Measurements from ENCODE around the gene DDAH1. TPM values are rescaled to one million over a fixed set of nuclear protein-coding genes. Genes with fewer than 3 reads are reported as not detected.

Gene DDAH1
- total RNA-seq, 1 experiment from 2014 or later, result 36.3 TPM

- Histone ChIP-seq H2AFZ (ENCODE audit: low read length) (no peak overlapping the region), H3K14ac (ENCODE audit: insufficient read depth, low read length) (no peak overlapping the region), H3K79me1 (ENCODE audit: insufficient read depth, low read depth, low read length, poor library complexity, severe bottlenecking) (no peaks in the 10 kb centered on the region), H3K27me3 (ENCODE audit: insufficient read depth, low read length) (no peaks in the 10 kb centered on the region), H3K4me2 (ENCODE audit: insufficient read depth, insufficient read length, low read length) (no peak overlapping the region), H3K9me3 (ENCODE audit: control insufficient read depth, low read depth, low read length) (no peaks in the 10 kb centered on the region), H3K79me2 (ENCODE audit: insufficient read depth, low read length) (no peaks in the 10 kb centered on the region), H2BK12ac (ENCODE audit: insufficient read length, low read depth, low read length) (no peak overlapping the region), H4K8ac (replicated peaks; ENCODE audit: insufficient read length, low read depth, low read length) (no peak overlapping the region), H3T11ph (ENCODE audit: low read length) (no peak overlapping the region), H2BK120ac (ENCODE audit: low read depth, low read length, poor library complexity, severe bottlenecking) (no peak overlapping the region), H3K4me1 (ENCODE audit: insufficient read depth, low read length) (no peaks in the 10 kb centered on the region), H3K18ac (ENCODE audit: insufficient read length, low read depth, low read length) (no peak overlapping the region), H3K27ac (ENCODE audit: insufficient read length, low read depth, low read length) (no peak overlapping the region), H2BK5ac (ENCODE audit: insufficient read length, low read length) (no peak overlapping the region), H2AK5ac (ENCODE audit: insufficient read length, low read length) (no peak overlapping the region), H3K23me2 (ENCODE audit: insufficient read length, low read depth, low read length, poor library complexity, severe bottlenecking) (no peaks in the 10 kb centered on the region), H4K91ac (ENCODE audit: insufficient read length, low read depth, low read length) (no peak overlapping the region), H2BK15ac (ENCODE audit: low read depth, low read length) (no peak overlapping the region), H4K20me1 (ENCODE audit: control insufficient read depth, insufficient read depth, insufficient read length) (no peaks in the 10 kb centered on the region), H2BK20ac (ENCODE audit: low read depth, low read length, poor library complexity, severe bottlenecking) (no peak overlapping the region), H3K9ac (ENCODE audit: extremely low read depth, insufficient read length, low read length) (no peak overlapping the region), H4K5ac (ENCODE audit: insufficient read length, low read depth, low read length) (no peak overlapping the region), H3K56ac (ENCODE audit: insufficient read length, low read depth, low read length) (no peak overlapping the region), H3K23ac (ENCODE audit: insufficient read length, low read depth, low read length) (no peak overlapping the region), H3K4ac (ENCODE audit: low read depth, low read length) (no peak overlapping the region)
- Mint-ChIP-seq H3K9me3 (no peaks in the 10 kb centered on the region), H3K36me3 (ENCODE audit: insufficient read depth in 1 of 3, low read depth in 3 of 3) (no peaks in the 10 kb centered on the region), H3K4me3 (no peak overlapping the region), H3K27ac (no peak overlapping the region), H3K4me1 (no peaks in the 10 kb centered on the region), H3K27me3 (ENCODE audit: low read depth) (no peaks in the 10 kb centered on the region)
- DNase-seq, result no peak
- TF ChIP-seq CTCF (conservative IDR thresholded peaks at IDR 0.05), result no peak
- WGBS (ENCODE audit: extremely low coverage, insufficient read length, low lambda C conversion rate), result no CpG with 5 or more reads among the region's 1 CpG
These were observed 23.2 kb upstream of the DDAH1 start for GRCh38 chr1:85488126-85488525.

All from H9 (cell line).